HG02571 (cell line): ENCODE results near the gene IPCEF1.

Source experiments
- ATAC-seq: cut with Tn5 transposase; IDR thresholded peaks from one replicate; pipeline ENCODE4 v1.9.1; 2021; ENCODE audit warnings: mild to moderate bottlenecking, moderate library complexity; ENCODE audit not compliant: unreplicated experiment

IPCEF1 gene

DNA sequence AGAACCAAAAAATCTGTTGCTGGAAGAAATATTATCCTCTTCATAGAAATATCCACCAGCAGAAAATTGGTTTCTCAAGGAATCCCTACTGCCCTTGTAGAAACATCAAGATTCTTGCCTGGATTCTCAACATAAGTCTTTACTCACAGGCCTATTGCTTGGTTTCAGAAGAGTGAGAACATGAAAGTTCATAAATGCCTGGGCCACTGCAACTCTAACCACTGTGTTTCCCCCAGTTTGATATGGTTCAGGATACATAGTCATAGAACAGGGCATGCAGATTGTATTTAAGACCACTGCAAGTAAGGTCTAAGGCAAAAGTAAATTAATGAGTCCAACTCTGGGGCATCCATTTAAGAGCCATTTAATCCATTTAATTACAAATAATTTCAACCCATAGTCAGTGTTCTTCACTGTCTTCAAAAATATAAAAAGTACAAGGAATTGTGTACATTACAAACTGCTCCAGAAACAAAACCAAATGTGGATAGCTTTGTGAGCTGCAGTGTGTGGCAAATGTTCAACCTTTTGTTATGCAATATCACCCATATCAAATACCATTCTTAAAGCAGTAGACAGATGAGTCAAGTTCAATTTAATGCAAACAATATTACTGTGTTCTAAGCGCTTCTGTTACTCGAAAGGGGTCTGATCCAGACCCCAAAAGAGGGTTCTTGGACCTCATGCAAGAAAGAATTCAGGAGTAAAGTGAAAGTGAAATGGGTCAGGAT lies 234.2 kb downstream of the IPCEF1 start:
- no peak for ATAC-seq

DNA sequence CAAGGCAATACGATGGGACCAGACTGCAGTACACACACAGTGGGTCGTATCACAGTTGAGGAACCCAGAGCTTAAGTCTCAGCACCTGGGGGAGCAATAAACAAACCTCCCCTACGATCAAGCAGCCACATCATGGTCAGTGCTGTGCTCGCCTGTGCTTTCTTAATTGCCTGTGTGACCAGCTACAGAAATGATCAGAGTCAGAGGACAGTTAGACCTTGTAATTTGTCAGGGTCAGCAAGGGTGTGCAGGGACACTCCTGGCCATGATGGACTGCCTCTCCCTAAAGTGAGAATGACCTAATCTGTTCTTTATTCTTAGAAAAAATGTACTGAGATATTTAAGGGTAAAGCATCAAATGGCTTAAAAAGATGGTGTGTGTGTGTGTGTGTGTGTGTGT lies 239.1 kb downstream of the IPCEF1 start:
- ATAC-seq, result no peak

DNA sequence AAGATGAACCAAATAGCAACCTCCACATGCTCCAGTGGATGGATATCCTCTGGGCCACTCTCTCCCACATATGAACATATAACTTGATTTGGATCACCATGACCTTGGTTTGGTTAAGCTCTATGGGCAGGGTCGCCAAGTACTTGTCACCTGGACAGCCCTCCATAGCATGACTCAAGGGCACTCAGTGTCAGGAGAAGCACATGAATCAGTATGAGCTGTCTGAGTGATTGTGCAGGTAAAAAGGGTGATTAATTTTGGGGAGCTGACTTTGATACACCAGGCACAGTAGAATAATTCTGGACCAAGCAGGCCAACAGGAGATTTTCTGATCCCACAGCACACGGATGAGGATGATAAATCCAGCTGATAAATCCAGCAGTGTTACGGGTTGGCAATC lies 243.2 kb downstream of the IPCEF1 start:
- ATAC-seq, result no peak

DNA sequence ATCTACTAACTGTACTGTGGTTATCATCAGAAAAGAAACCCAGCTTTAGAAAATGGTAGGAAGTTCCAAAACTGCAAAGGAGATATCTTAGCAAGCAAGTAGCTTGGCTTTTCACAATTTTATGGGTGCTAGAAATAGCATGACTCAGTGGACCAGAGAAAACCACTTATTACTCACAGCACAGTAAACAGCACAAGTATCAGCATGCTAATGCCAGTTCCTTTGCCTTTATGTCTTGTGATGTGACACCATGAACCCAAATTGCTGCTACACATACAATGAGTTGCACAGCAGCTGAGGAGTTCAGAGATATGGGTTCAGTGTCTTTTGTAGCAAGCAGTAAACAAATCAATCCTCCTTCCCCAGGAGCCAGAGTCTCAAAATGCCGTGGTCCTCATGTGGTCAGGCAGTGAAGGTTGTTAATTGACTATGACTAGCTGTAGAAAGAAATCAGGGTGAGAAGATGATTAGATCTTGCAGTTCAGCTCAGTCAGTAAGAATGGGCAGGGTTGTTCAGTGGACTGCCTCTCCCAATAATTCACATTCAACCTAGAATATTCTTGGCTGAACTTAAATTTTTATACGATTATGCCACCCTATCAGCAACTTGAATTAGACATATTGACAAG lies 244.3 kb downstream of the IPCEF1 start:
- no peak for ATAC-seq

DNA sequence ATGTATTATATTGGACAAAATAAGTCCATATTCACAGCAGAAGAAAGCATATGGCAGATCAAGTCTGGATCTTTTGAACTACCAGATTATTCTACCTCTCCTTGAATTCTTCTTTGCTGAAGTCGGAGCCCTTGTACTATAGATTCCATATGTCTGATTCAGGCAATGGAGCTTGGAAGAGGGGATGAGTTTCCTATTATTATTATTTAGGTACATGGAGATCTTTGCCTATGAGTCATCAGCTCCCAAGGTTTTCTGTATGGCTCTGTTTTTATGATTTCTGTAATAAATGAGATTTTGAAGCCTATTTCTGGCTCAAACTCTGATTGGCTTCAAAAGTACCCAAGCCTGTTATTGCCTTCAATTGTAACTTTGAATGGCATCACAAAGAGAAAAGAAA lies 245.6 kb downstream of the IPCEF1 start:
- ATAC-seq, result no peak

DNA sequence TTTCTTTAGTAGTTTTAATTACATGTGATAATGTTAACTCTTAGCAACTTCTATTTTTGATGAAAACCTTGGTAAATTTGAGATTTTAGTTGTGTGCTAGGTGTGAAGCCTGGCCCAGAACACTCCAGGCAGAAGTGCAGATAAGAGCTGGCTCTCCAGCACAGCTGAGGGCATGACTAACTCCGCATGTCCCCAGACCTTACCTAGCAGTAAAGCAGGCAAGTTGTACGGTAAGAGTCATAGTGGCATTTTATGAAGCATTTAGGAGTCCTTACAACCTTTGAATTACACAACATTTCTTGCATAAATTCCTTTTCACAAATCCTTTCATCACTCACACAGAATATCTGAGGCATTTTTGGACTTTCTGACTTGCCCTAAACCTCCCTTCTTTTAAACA lies 250.4 kb downstream of the IPCEF1 start:
- ATAC-seq, result no peak
